ENCODE data around the gene KRTAP5-4.
"Not testable (repeated sequence)": the region's sequence is repeated elsewhere in the genome, so short reads cannot be mapped to it uniquely, and the experiment has no call there.

The KRTAP5-4 gene

GRCh38 chr11:1637628-1638027, 15.7 kb upstream of the KRTAP5-4 start:
- no peak for DNase-seq (ENCODE audit: low read depth in 2 of 2)

GRCh38 chr11:1636291-1636950, 14.5 kb upstream of the KRTAP5-4 start:
- no peak for DNase-seq (ENCODE audit: low read depth in 2 of 2)

- DNase-seq (ENCODE audit: low read depth in 2 of 2): no peak
These were observed 11.9 kb upstream of the KRTAP5-4 start for GRCh38 chr11:1633864-1634263.

- DNase-seq (ENCODE audit: low read depth in 2 of 2): no peak
These were observed 10.2 kb upstream of the KRTAP5-4 start for GRCh38 chr11:1632053-1632714.

GRCh38 chr11:1631066-1631568, 9.2 kb upstream of the KRTAP5-4 start:
- DNase-seq (ENCODE audit: low read depth in 2 of 2): no peak

- DNase-seq (ENCODE audit: low read depth in 2 of 2): no peak
These were observed 8.3 kb upstream of the KRTAP5-4 start for GRCh38 chr11:1630271-1630670.

- DNase-seq (ENCODE audit: low read depth in 2 of 2): no peak
These were observed 7.6 kb upstream of the KRTAP5-4 start, which contains the start of gene KRTAP5-5 for GRCh38 chr11:1629326-1630185. Gene KRTAP5-5, plus strand, starts transcription at chr11:1629775. Its CDS starts 66 bp downstream, at chr11:1629841.

GRCh38 chr11:1628506-1629325, 6.8 kb upstream of the KRTAP5-4 start:
- peak; percentile 48 to 55 for DNase-seq (ENCODE audit: low read depth in 2 of 2)

GRCh38 chr11:1625541-1625940, 3.6 kb upstream of the KRTAP5-4 start:
- no peak for DNase-seq (ENCODE audit: low read depth in 2 of 2)

- DNase-seq (ENCODE audit: low read depth in 2 of 2): no peak
These were observed 2.7 kb upstream of the KRTAP5-4 start for GRCh38 chr11:1624621-1625020.

- no peak for DNase-seq (ENCODE audit: low read depth in 2 of 2)
These were observed 1.8 kb upstream of the KRTAP5-4 start for GRCh38 chr11:1623716-1624115.

GRCh38 chr11:1619449-1619848, 2.5 kb downstream of the KRTAP5-4 start:
- DNase-seq (ENCODE audit: low read depth in 2 of 2): no peak

GRCh38 chr11:1618231-1618630, 3.7 kb downstream of the KRTAP5-4 start:
- no peak for DNase-seq (ENCODE audit: low read depth in 2 of 2)

GRCh38 chr11:1608363-1608762, 13.6 kb downstream of the KRTAP5-4 start, which contains the start of gene KRTAP5-3:
Gene KRTAP5-3, minus strand, starts transcription at chr11:1608463. Its CDS starts 78 bp downstream, at chr11:1608385.
- no peak for DNase-seq (ENCODE audit: low read depth in 2 of 2)

GRCh38 chr11:1607901-1608300, 14.0 kb downstream of the KRTAP5-4 start:
- DNase-seq (ENCODE audit: low read depth in 2 of 2): not testable (repeated sequence)

- DNase-seq (ENCODE audit: low read depth in 2 of 2): not testable (repeated sequence)
These were observed 14.6 kb downstream of the KRTAP5-4 start for GRCh38 chr11:1607156-1607845.

GRCh38 chr11:1605923-1606322, 16.0 kb downstream of the KRTAP5-4 start:
- DNase-seq (ENCODE audit: low read depth in 2 of 2): not testable (repeated sequence)

- no peak for DNase-seq (ENCODE audit: low read depth in 2 of 2)
These were observed 17.2 kb downstream of the KRTAP5-4 start for GRCh38 chr11:1604711-1605110.

GRCh38 chr11:1604181-1604580, 17.8 kb downstream of the KRTAP5-4 start:
- no peak for DNase-seq (ENCODE audit: low read depth in 2 of 2)

- no peak for DNase-seq (ENCODE audit: low read depth in 2 of 2)
These were observed 18.3 kb downstream of the KRTAP5-4 start for GRCh38 chr11:1603629-1604028.

- not testable (repeated sequence) for DNase-seq (ENCODE audit: low read depth in 2 of 2)
These were observed 20.3 kb downstream of the KRTAP5-4 start for GRCh38 chr11:1601663-1602062.
